ENCODE measurements around the gene ZDHHC13. TPM values are rescaled to one million over a fixed set of nuclear protein-coding genes. Genes with fewer than 3 reads are reported as not detected.

Gene ZDHHC13
- total RNA-seq, 2 donors from 2014 or later = 12.2 to 12.3 TPM

DNA sequence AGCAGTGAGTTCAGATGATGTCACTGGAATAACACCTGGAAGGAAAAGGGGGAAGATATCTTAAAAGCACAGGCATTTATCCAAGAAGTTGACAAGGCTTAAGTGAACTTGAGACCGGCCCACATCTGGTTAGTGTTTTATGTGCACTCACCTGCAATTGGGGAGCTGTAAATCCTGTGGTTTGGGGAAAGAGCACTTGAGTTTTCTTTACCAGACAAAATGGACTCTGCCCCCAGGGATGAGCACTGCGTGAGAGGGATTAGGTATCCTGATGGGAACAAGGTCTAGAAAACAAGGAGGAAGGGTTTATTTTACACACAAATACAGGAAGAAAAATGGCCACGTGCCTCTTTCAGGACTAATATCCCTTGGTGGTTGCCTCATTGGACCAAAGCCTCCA is 108.6 kb downstream of the ZDHHC13 start:
- no peak for DNase-seq (ENCODE audit: low spot score)
- H3K9me3 ChIP-seq = no peaks in the 10 kb centered on the region
- no peak overlapping the region for H3K4me3 ChIP-seq
- 85% methylated on average over 3 of the region's 3 CpGs for WGBS
- H3K36me3 ChIP-seq = no peaks in the 10 kb centered on the region
- no peak overlapping the region for H3K27ac ChIP-seq
- intact Hi-C loops (cut with DNase I) = no loop called here
- no peaks in the 10 kb centered on the region for H3K4me1 ChIP-seq (replicated peaks)
- TF ChIP-seq POLR2A (IDR thresholded peaks at IDR 0.05) = no peak
- TF ChIP-seq, protein P1, sequence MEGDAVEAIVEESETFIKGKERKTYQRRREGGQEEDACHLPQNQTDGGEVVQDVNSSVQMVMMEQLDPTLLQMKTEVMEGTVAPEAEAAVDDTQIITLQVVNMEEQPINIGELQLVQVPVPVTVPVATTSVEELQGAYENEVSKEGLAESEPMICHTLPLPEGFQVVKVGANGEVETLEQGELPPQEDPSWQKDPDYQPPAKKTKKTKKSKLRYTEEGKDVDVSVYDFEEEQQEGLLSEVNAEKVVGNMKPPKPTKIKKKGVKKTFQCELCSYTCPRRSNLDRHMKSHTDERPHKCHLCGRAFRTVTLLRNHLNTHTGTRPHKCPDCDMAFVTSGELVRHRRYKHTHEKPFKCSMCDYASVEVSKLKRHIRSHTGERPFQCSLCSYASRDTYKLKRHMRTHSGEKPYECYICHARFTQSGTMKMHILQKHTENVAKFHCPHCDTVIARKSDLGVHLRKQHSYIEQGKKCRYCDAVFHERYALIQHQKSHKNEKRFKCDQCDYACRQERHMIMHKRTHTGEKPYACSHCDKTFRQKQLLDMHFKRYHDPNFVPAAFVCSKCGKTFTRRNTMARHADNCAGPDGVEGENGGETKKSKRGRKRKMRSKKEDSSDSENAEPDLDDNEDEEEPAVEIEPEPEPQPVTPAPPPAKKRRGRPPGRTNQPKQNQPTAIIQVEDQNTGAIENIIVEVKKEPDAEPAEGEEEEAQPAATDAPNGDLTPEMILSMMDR (IDR thresholded peaks at IDR 0.05) = no peak
- no peak for TF ChIP-seq POLR2AphosphoS5 (IDR thresholded peaks at IDR 0.05)
- H3K27me3 ChIP-seq (replicated peaks; ENCODE audit: insufficient read depth) = no peaks in the 10 kb centered on the region

Other genes with a start within 250 kb of the ZDHHC13 start
- not detected for gene MRGPRX1, start 177.8 kb upstream of the ZDHHC13 start, total RNA-seq
- not detected for gene MRGPRX2, start 56.5 kb upstream of the ZDHHC13 start, total RNA-seq
- gene CSRP3, start 84.8 kb downstream of the ZDHHC13 start, total RNA-seq = 1 to 10 TPM in 1 of 2 donors, not detected in 1; 2.7 TPM
- under 1 TPM; 0.46 to 0.57 TPM for gene E2F8, start 123.8 kb downstream of the ZDHHC13 start, total RNA-seq

All from prostate gland (tissue), 2 donors.